Mesenchymal stem cell (in vitro differentiated cells and primary cell): ENCODE results near the gene FBXL7.
A peak's percentile ranks its signal among the peaks of the same experiment; 100 is the strongest.

Experiments
- DNase-seq: peaks from one replicate; pipeline ENCODE4 v3.0.0-alpha.2; 2013
- H2AFZ ChIP-seq: one replicate; pipeline ENCODE4 v1.6.1; 2013; ENCODE audit warnings: low read depth, mild to moderate bottlenecking, control low read depth, inconsistent platforms, low read length, moderate library complexity
- H2AK5ac ChIP-seq: 2 replicates; pipeline ENCODE4 v1.6.1; 2013; ENCODE audit warnings: low read length, moderate library complexity, mild to moderate bottlenecking, inconsistent platforms; ENCODE audit not compliant: severe bottlenecking
- H2BK120ac ChIP-seq: one replicate; pipeline ENCODE4 v1.6.1; 2013; ENCODE audit warnings: low read depth, mild to moderate bottlenecking, inconsistent platforms, low read length, moderate library complexity
- H2BK12ac ChIP-seq, 2 experiments: one replicate each; pipeline ENCODE4 v1.6.1; 2013; ENCODE audit warnings: inconsistent platforms in 2 of 2, low read length in 2 of 2, mild to moderate bottlenecking in 2 of 2, moderate library complexity in 2 of 2, control low read depth in 1 of 2
- H2BK15ac ChIP-seq: one replicate; pipeline ENCODE4 v1.6.1; 2013; ENCODE audit warnings: mild to moderate bottlenecking, low read depth, inconsistent platforms; ENCODE audit not compliant: poor library complexity, severe bottlenecking
- H2BK5ac ChIP-seq: 2 replicates; pipeline ENCODE4 v1.6.1; 2013; ENCODE audit warnings: low read depth, mild to moderate bottlenecking, low read length, control low read depth, inconsistent platforms; ENCODE audit not compliant: poor library complexity, severe bottlenecking
- H3K14ac ChIP-seq, 2 experiments: one replicate each; pipeline ENCODE4 v1.6.1; 2013; ENCODE audit warnings: inconsistent platforms in 2 of 2, low read length in 2 of 2, control low read depth in 1 of 2, mild to moderate bottlenecking in 1 of 2, moderate library complexity in 1 of 2
- H3K18ac ChIP-seq, 2 experiments: one replicate each; pipeline ENCODE4 v1.6.1; 2013; ENCODE audit warnings: inconsistent platforms in 2 of 2, low read length in 2 of 2, control low read depth in 1 of 2, low read depth in 1 of 2, mild to moderate bottlenecking in 1 of 2
- H3K23ac ChIP-seq, 2 experiments: one replicate each; pipeline ENCODE4 v1.6.1; 2013; ENCODE audit warnings: inconsistent platforms in 2 of 2, low read length in 2 of 2, mild to moderate bottlenecking in 2 of 2, moderate library complexity in 2 of 2, control low read depth in 1 of 2
- H3K27ac ChIP-seq: 2 replicates; pipeline ENCODE4 v1.5.1; 2013; ENCODE audit warnings: mild to moderate bottlenecking, moderate library complexity, low read length, control low read depth, inconsistent platforms; ENCODE audit not compliant: poor library complexity, severe bottlenecking
- H3K27me3 ChIP-seq, 2 experiments: 2 replicates each; pipeline versions ENCODE4 v1.6.1 to v1.7.0; 2013; ENCODE audit warnings: low read length in 2 of 2, mild to moderate bottlenecking in 2 of 2, moderate library complexity in 2 of 2, control low read depth in 1 of 2, inconsistent platforms in 1 of 2; ENCODE audit not compliant: control insufficient read depth in 1 of 2, insufficient read depth in 1 of 2
- H3K36me3 ChIP-seq, 2 experiments: 2 replicates each; pipeline versions ENCODE4 v1.6.1 to v1.7.0; 2013; ENCODE audit warnings: low read length in 2 of 2, control low read depth in 1 of 2, inconsistent platforms in 1 of 2, low read depth in 1 of 2, mild to moderate bottlenecking in 1 of 2; ENCODE audit not compliant: insufficient read depth in 2 of 2, control insufficient read depth in 1 of 2
- H3K4ac ChIP-seq, 2 experiments: one replicate each; pipeline ENCODE4 v1.6.1; 2013; ENCODE audit warnings: inconsistent platforms in 2 of 2, low read length in 2 of 2, mild to moderate bottlenecking in 2 of 2, moderate library complexity in 2 of 2, control low read depth in 1 of 2, low read depth in 1 of 2
- H3K4me1 ChIP-seq: 2 replicates; pipeline ENCODE4 v1.6.1; 2013; ENCODE audit warnings: low read depth, low read length, control low read depth; ENCODE audit not compliant: control insufficient read depth, insufficient read depth
- H3K4me2 ChIP-seq: 2 replicates; pipeline ENCODE4 v1.6.1; 2013; ENCODE audit warnings: low read length, mild to moderate bottlenecking, inconsistent platforms; ENCODE audit not compliant: poor library complexity, severe bottlenecking
- H3K4me3 ChIP-seq, 2 experiments: 2 replicates each; pipeline versions ENCODE4 v1.5.1 to v1.7.0; 2013; ENCODE audit warnings: low read length in 2 of 2, mild to moderate bottlenecking in 2 of 2, control low read depth in 1 of 2, low read depth in 1 of 2; ENCODE audit not compliant: insufficient read depth in 1 of 2
- H3K79me1 ChIP-seq: replicated peaks from 2 replicates; pipeline ENCODE4 v1.6.1; 2013; ENCODE audit warnings: mild to moderate bottlenecking, control low read depth, low read length, inconsistent platforms; ENCODE audit not compliant: poor library complexity, severe bottlenecking
- H3K9ac ChIP-seq: 2 replicates; pipeline ENCODE4 v1.7.0; 2013; ENCODE audit warnings: mild to moderate bottlenecking, low read length, moderate library complexity
- H3K9me3 ChIP-seq: 2 replicates; pipeline ENCODE4 v1.7.0; 2013; ENCODE audit warnings: mild to moderate bottlenecking, low read length; ENCODE audit not compliant: control insufficient read depth
- H4K8ac ChIP-seq: one replicate; pipeline ENCODE4 v1.6.1; 2013; ENCODE audit warnings: inconsistent platforms, mild to moderate bottlenecking, low read length, moderate library complexity
- H4K91ac ChIP-seq: one replicate; pipeline ENCODE4 v1.6.1; 2013; ENCODE audit warnings: mild to moderate bottlenecking, low read length, inconsistent platforms
- WGBS: methylation state at CpG from one replicate; pipeline ENCODE4 v1.1.7; 2013; ENCODE audit warnings: mixed read lengths; 5-methylcytosine and 5-hydroxymethylcytosine counted together

Gene FBXL7

DNA sequence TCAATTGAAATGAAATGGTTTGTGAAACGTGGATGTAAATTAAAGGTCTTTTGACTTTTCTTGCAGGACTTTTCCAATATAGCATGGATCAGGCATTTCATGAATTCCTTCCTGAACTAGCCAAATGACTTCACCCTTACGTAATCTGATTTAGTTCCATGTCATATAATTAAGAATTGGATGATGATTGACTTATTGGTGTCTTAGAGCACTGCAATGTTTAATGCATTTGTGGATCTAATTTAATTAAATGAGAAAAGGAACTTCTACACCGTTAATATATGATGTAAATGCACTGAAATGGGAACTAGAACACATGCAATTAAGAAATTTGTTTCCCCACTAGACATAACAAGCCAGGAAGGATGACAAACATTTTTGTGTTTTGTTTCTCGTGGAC is 228.8 kb downstream of the FBXL7 start:
- Histone ChIP-seq H3K27ac (no peak overlapping the region), H2BK12ac (no peak overlapping the region), H3K9ac (no peak overlapping the region), H3K27me3 (no peaks in the 10 kb centered on the region), H3K14ac (no peak overlapping the region), H2BK120ac (no peak overlapping the region), H3K4me3 (no peak overlapping the region), H3K9me3 (peaks cover 41% of the 10 kb centered on the region), H3K79me1 (peaks cover 13% of the 10 kb centered on the region), H3K4me1 (no peaks in the 10 kb centered on the region), H2AFZ (no peak overlapping the region), H2AK5ac (no peak overlapping the region), H2BK15ac (no peak overlapping the region), H3K23ac (no peak overlapping the region), H3K4ac (no peak overlapping the region), H3K4me2 (no peak overlapping the region), H3K36me3 (no peaks in the 10 kb centered on the region), H2BK5ac (no peak overlapping the region), H4K8ac (no peak overlapping the region), H3K18ac (no peak overlapping the region), H4K91ac (no peak overlapping the region)
- DNase-seq, result no peak
- 94% methylated on average over 2 of the region's 4 CpGs for WGBS

DNA sequence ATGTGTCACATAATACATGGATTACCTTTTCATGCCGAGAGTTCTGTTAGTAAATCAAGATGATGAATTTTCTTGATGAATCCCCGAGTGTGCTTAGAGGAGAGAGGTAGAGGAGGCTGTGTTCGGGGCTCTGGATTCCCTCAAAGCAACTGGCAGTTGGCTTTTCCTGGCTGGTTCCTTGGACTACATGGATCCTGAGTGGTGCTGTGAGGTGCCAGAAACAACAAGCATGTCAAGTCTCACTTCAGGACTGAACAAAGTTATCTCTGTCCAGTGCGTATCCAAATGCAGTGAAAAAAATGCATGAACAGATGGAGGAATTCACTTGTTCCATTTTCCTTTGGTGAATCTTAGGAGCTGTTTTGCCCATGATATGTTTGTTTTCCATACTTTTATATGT is 231.7 kb downstream of the FBXL7 start:
- Histone ChIP-seq H4K91ac (no peak overlapping the region), H3K27me3 (no peaks in the 10 kb centered on the region), H3K27ac (no peak overlapping the region), H3K9ac (no peak overlapping the region), H2BK12ac (no peak overlapping the region), H3K4me2 (no peak overlapping the region), H3K36me3 (no peaks in the 10 kb centered on the region), H2BK15ac (no peak overlapping the region), H4K8ac (no peak overlapping the region), H3K4ac (no peak overlapping the region), H2AFZ (no peak overlapping the region), H3K23ac (no peak overlapping the region), H2AK5ac (no peak overlapping the region), H3K4me1 (no peaks in the 10 kb centered on the region), H3K9me3 (peaks cover 22% of the 10 kb centered on the region), H3K4me3 (no peak overlapping the region), H3K18ac (no peak overlapping the region), H2BK5ac (no peak overlapping the region), H3K14ac (no peak overlapping the region), H2BK120ac (no peak overlapping the region), H3K79me1 (peaks cover 17% of the 10 kb centered on the region)
- no peak for DNase-seq
- 95% methylated on average over 4 of the region's 4 CpGs for WGBS

DNA sequence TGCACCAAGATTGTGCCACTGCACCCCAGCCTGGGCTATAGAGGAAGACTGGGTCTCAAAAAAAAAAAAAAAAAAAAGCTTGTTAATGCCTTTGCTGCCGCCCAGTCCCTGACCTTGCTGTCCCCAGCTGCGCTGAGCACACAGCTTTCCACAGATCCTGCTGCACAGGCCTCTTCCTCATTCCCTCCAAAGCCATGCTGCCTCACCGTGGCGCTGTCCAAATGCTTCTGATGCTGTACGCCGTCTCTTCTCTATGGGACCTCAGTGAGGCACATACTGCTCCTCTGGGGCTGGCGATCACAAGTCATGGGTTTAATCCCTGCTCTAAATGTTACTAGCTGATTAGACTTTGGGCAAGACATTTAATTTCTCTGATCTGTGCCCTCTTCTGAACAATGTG is 234.1 kb downstream of the FBXL7 start:
- no peaks in the 10 kb centered on the region for H3K36me3 ChIP-seq
- no peak overlapping the region for H3K14ac ChIP-seq
- H3K9ac ChIP-seq, result no peak overlapping the region
- no peak overlapping the region for H4K8ac ChIP-seq
- no peak overlapping the region for H3K18ac ChIP-seq
- no peak overlapping the region for H2BK12ac ChIP-seq
- H3K79me1 ChIP-seq, result peaks cover 27% of the 10 kb centered on the region
- no peak overlapping the region for H3K4ac ChIP-seq
- no peak overlapping the region for H2BK120ac ChIP-seq
- no peak overlapping the region for H3K4me2 ChIP-seq
- no peaks in the 10 kb centered on the region for H3K27me3 ChIP-seq
- H3K9me3 ChIP-seq, result no peaks in the 10 kb centered on the region
- H2BK5ac ChIP-seq, result no peak overlapping the region
- 94% methylated on average over 7 of the region's 7 CpGs for WGBS
- H2AFZ ChIP-seq, result no peak overlapping the region
- H3K4me3 ChIP-seq, result no peak overlapping the region
- no peak overlapping the region for H3K23ac ChIP-seq
- H3K4me1 ChIP-seq, result no peaks in the 10 kb centered on the region
- H3K27ac ChIP-seq, result no peak overlapping the region
- no peak for DNase-seq
- H2AK5ac ChIP-seq, result no peak overlapping the region
- no peak overlapping the region for H2BK15ac ChIP-seq
- no peak overlapping the region for H4K91ac ChIP-seq

DNA sequence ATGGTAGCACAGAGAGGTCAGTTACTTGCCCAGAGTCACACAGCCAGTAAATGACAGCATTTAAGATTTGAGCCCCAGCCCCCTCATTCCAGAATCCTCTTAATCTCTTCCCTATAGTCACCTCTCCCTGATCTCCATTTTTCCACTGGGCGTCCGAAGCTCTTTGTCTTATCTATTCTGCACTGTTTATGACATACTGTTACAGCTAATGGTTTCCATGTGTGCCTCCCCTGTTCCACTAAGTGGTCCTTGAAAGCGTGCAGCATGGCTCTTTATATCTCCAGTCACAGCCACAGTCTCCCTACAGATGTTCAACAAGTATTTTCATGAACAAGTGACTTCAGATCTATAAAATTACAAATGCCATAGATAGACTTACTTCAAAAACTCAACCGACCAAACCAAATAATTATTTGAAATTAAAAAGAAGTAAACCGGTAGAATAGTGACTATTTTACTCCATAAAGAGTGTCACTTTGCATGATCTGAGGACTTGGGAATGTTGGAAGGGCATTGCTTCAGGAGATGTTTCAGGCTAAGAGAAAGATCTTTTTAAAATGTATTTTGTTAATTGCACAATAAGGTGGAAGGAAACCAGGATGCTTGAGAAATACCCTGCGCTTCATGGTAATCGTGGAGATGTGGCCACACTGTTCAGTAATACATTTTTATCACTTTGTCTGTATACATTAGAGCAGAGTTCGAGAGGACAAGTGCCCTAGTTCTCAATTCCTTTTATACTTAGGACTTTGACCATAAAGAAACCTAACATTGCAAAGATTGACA is 237.2 kb downstream of the FBXL7 start:
- WGBS, result 69% methylated on average over 7 of the region's 8 CpGs
- Histone ChIP-seq H3K27ac (no peak overlapping the region), H2AFZ (no peak overlapping the region), H4K91ac (no peak overlapping the region), H3K23ac (no peak overlapping the region), H3K14ac (no peak overlapping the region), H2BK15ac (no peak overlapping the region), H3K9ac (peak overlapping the region; percentile 55), H3K79me1 (peaks cover 24% of the 10 kb centered on the region), H2BK12ac (no peak overlapping the region), H4K8ac (no peak overlapping the region), H2AK5ac (no peak overlapping the region), H3K9me3 (no peaks in the 10 kb centered on the region), H3K18ac (no peak overlapping the region), H3K4me1 (no peaks in the 10 kb centered on the region), H3K4me2 (no peak overlapping the region), H3K4ac (no peak overlapping the region), H3K4me3 (peak overlapping the region in 1 of 2 experiments; percentile 54), H2BK5ac (no peak overlapping the region), H2BK120ac (no peak overlapping the region), H3K36me3 (no peaks in the 10 kb centered on the region), H3K27me3 (no peaks in the 10 kb centered on the region)
- peak; percentile 24 for DNase-seq
